IMR-90 (cell line): ENCODE measurements around the gene SLBP. TPM values are rescaled to one million over a fixed set of nuclear protein-coding genes. Genes with fewer than 3 reads are reported as not detected.

Experiments
- ATAC-seq: fragments of 200-7000 bp; cut with Tn5 transposase; 2 replicates; pipeline ENCODE4 v1.9.1; 2020; ENCODE audit warnings: low read depth, mild to moderate bottlenecking, moderate library complexity
- BruUV-seq: library from RNA; stranded (reverse); fragments of 400-500 nt; replicated peaks from 2 replicates; lab custom pipeline; 2021; lab: Mats Ljungman, UMichigan
- CTCF ChIA-PET: fragments of 300-600 bp; formaldehyde crosslinking; extraction: SDS; loops from one replicate; lab custom pipeline; 2021; ENCODE audit warnings: antibody characterized with exemption; lab: Yijun Ruan, JAX
- POLR2A ChIA-PET: fragments of 300-600 bp; sonication (Branson Sonifier 250); formaldehyde crosslinking; loops from one replicate; lab custom pipeline; 2022; ENCODE audit warnings: antibody characterized with exemption; ENCODE audit not compliant: unreplicated experiment; lab: Charles Lee
- DNase-seq: peaks from one replicate; pipeline ENCODE4 v3.0.0; 2013
- H2AFZ ChIP-seq: replicated peaks from 2 replicates; pipeline ENCODE3; 2013; ENCODE audit warnings: low read length, mild to moderate bottlenecking; ENCODE audit not compliant: poor library complexity
- H2AK5ac ChIP-seq: 2 replicates; pipeline ENCODE4 v1.6.1; 2013; ENCODE audit warnings: low read depth, low read length, inconsistent platforms
- H2AK9ac ChIP-seq: replicated peaks from 2 replicates; pipeline ENCODE3; 2013; ENCODE audit warnings: mild to moderate bottlenecking, low read depth, low read length, moderate library complexity; ENCODE audit not compliant: poor library complexity
- H2BK120ac ChIP-seq: 2 replicates; pipeline ENCODE4 v1.6.1; 2013; ENCODE audit warnings: low read depth, low read length, inconsistent platforms
- H2BK15ac ChIP-seq: 3 replicates; pipeline ENCODE4 v1.6.1; 2013; ENCODE audit warnings: low read depth, low read length, inconsistent platforms
- H2BK20ac ChIP-seq: 2 replicates; pipeline ENCODE4 v1.6.1; 2013; ENCODE audit warnings: low read depth, mild to moderate bottlenecking, inconsistent platforms, low read length, moderate library complexity
- H2BK5ac ChIP-seq: 2 replicates; pipeline ENCODE4 v1.6.1; 2013; ENCODE audit warnings: mild to moderate bottlenecking, low read depth, low read length, inconsistent platforms; ENCODE audit not compliant: poor library complexity, severe bottlenecking
- H3K14ac ChIP-seq: replicated peaks from 2 replicates; pipeline ENCODE4 v1.6.1; 2013; ENCODE audit warnings: low read depth, low read length, inconsistent platforms
- H3K18ac ChIP-seq: 2 replicates; pipeline ENCODE4 v1.6.1; 2013; ENCODE audit warnings: low read depth, low read length, control low read depth
- H3K23ac ChIP-seq: 2 replicates; pipeline ENCODE4 v1.6.1; 2013; ENCODE audit warnings: low read depth, low read length, inconsistent platforms
- H3K27ac ChIP-seq: 2 replicates; pipeline ENCODE4 v1.5.1; 2013; ENCODE audit warnings: mild to moderate bottlenecking, control low read depth, low read length; ENCODE audit not compliant: insufficient read depth
- H3K27me3 ChIP-seq: 2 replicates; pipeline ENCODE4 v1.6.1; 2013; ENCODE audit warnings: low read length; ENCODE audit not compliant: control insufficient read depth, insufficient read depth
- H3K36me3 ChIP-seq: 2 replicates; pipeline ENCODE4 v1.6.1; 2013; ENCODE audit warnings: low read length, mixed read lengths; ENCODE audit not compliant: control insufficient read depth, insufficient read depth
- H3K4ac ChIP-seq: 2 replicates; pipeline ENCODE4 v1.6.1; 2013; ENCODE audit warnings: low read depth, low read length, inconsistent platforms
- H3K4me1 ChIP-seq: 2 replicates; pipeline ENCODE4 v1.6.1; 2013; ENCODE audit warnings: low read length, mixed read lengths; ENCODE audit not compliant: control insufficient read depth, insufficient read depth
- H3K4me2 ChIP-seq: 2 replicates; pipeline ENCODE4 v1.6.1; 2013; ENCODE audit warnings: low read depth, mild to moderate bottlenecking, control low read depth, low read length, moderate library complexity
- H3K4me3 ChIP-seq: 2 replicates; pipeline ENCODE4 v1.5.1; 2013; ENCODE audit warnings: low read depth, mild to moderate bottlenecking, control low read depth, low read length, moderate library complexity; ENCODE audit not compliant: insufficient read depth
- H3K56ac ChIP-seq: 2 replicates; pipeline ENCODE4 v1.6.1; 2013; ENCODE audit warnings: low read length, inconsistent platforms; ENCODE audit not compliant: insufficient read depth; ENCODE audit errors: extremely low read depth
- H3K79me1 ChIP-seq, 2 experiments: 2 replicates each; pipeline ENCODE4 v1.6.1; 2013; ENCODE audit warnings: low read length in 2 of 2, inconsistent platforms in 1 of 2, low read depth in 1 of 2
- H3K9ac ChIP-seq: 2 replicates; pipeline ENCODE4 v1.6.1; 2013; ENCODE audit warnings: low read depth, low read length, control low read depth
- H3K9me1 ChIP-seq: 2 replicates; pipeline ENCODE4 v1.6.1; 2013; ENCODE audit warnings: low read length, inconsistent platforms; ENCODE audit not compliant: insufficient read depth
- H3K9me3 ChIP-seq: 2 replicates; pipeline ENCODE4 v1.6.1; 2013; ENCODE audit warnings: low read length; ENCODE audit not compliant: control insufficient read depth, insufficient read depth
- H4K20me1 ChIP-seq: 2 replicates; pipeline ENCODE4 v1.6.1; 2013; ENCODE audit warnings: low read length, inconsistent platforms; ENCODE audit not compliant: insufficient read depth
- H4K5ac ChIP-seq: 2 replicates; pipeline ENCODE4 v1.6.1; 2013; ENCODE audit warnings: mild to moderate bottlenecking, low read depth, low read length, control low read depth
- H4K8ac ChIP-seq, 2 experiments: 2 replicates each; pipeline ENCODE4 v1.6.1; 2013; ENCODE audit warnings: low read depth in 2 of 2, low read length in 2 of 2, control low read depth in 1 of 2, inconsistent platforms in 1 of 2
- H4K91ac ChIP-seq: 2 replicates; pipeline ENCODE4 v1.6.1; 2013; ENCODE audit warnings: low read depth, low read length, inconsistent platforms; ENCODE audit not compliant: insufficient read depth
- BHLHE40 ChIP-seq: fragments of 150-350 bp; IDR thresholded peaks from 2 replicates; pipeline ENCODE4 v1.6.1; 2016; ENCODE audit warnings: mild to moderate bottlenecking, low read depth, low read length
- CEBPB ChIP-seq: IDR thresholded peaks from 2 replicates; pipeline ENCODE4 v1.6.1; 2012; ENCODE audit warnings: low read depth, low read length, improper control_type of control experiment
- CHD1 ChIP-seq: IDR thresholded peaks from 2 replicates; pipeline ENCODE4 v1.6.1; 2012; ENCODE audit warnings: low read depth, low read length, improper control_type of control experiment
- CTCF ChIP-seq: conservative IDR thresholded peaks from 2 replicates; pipeline ENCODE4 v1.5.1; 2012; ENCODE audit warnings: mild to moderate bottlenecking, low read depth, low read length, improper control_type of control experiment
- ELK1 ChIP-seq: fragments of 150-350 bp; IDR thresholded peaks from 2 replicates; pipeline ENCODE4 v1.6.1; 2016; ENCODE audit warnings: low read depth, mild to moderate bottlenecking, low read length, moderate library complexity, borderline replicate concordance
- MAFK ChIP-seq: IDR thresholded peaks from 2 replicates; pipeline ENCODE4 v1.6.1; 2012; ENCODE audit warnings: low read depth, low read length, improper control_type of control experiment
- MAZ ChIP-seq: IDR thresholded peaks from 2 replicates; pipeline ENCODE4 v1.6.1; 2012; ENCODE audit warnings: low read depth, mild to moderate bottlenecking, low read length, improper control_type of control experiment, moderate library complexity, borderline replicate concordance
- MXI1 ChIP-seq: IDR thresholded peaks from 2 replicates; pipeline ENCODE4 v1.6.1; 2012; ENCODE audit warnings: low read depth, mild to moderate bottlenecking, low read length, moderate library complexity, borderline replicate concordance
- NFE2L2 ChIP-seq: fragments of 150-350 bp; IDR thresholded peaks from 2 replicates; pipeline ENCODE4 v1.6.1; 2016; ENCODE audit warnings: low read depth, mild to moderate bottlenecking, low read length
- POLR2A ChIP-seq: IDR thresholded peaks from 2 replicates; pipeline ENCODE4 v1.6.1; 2012; ENCODE audit warnings: mild to moderate bottlenecking, low read depth, low read length
- RAD21 ChIP-seq: IDR thresholded peaks from 2 replicates; pipeline ENCODE4 v1.6.1; 2012; ENCODE audit warnings: low read length, improper control_type of control experiment
- RCOR1 ChIP-seq: IDR thresholded peaks from 2 replicates; pipeline ENCODE4 v1.6.1; 2012; ENCODE audit warnings: mild to moderate bottlenecking, low read length, improper control_type of control experiment; ENCODE audit not compliant: insufficient replicate concordance
- RFX5 ChIP-seq: IDR thresholded peaks from 2 replicates; pipeline ENCODE4 v1.8.0; 2012; ENCODE audit warnings: low read depth, mild to moderate bottlenecking, low read length, moderate library complexity
- SMC3 ChIP-seq: fragments of 150-350 bp; IDR thresholded peaks from 2 replicates; pipeline ENCODE4 v1.6.1; 2016; ENCODE audit warnings: low read depth, mild to moderate bottlenecking, antibody characterized with exemption, low read length, moderate library complexity
- USF2 ChIP-seq: fragments of 150-350 bp; IDR thresholded peaks from 2 replicates; pipeline ENCODE4 v1.6.1; 2017; ENCODE audit warnings: mild to moderate bottlenecking, antibody characterized with exemption, low read length, low read depth
- WGBS, 2 experiments: methylation state at CpG; one replicate each; pipeline versions ENCODE4 v1.1.5 to v1.1.7; 2013; ENCODE audit warnings: missing lambda C conversion rate in 2 of 2; ENCODE audit not compliant: insufficient read length in 1 of 2; ENCODE audit errors: extremely low coverage in 2 of 2; 5-methylcytosine and 5-hydroxymethylcytosine counted together
- dilution Hi-C: fragments of 300-500 bp; cut with HindIII; formaldehyde crosslinking; loops from one replicate; pipeline ENCODE4 v1.14.3; 2018; ENCODE audit warnings: low sequenced_read_pairs; ENCODE audit not compliant: unreplicated experiment
- in situ Hi-C: fragments of 300-500 bp; cut with MboI; formaldehyde crosslinking; loops from 3 replicates; pipeline ENCODE4 v1.14.3; 2019; ENCODE audit warnings: low sequenced_read_pairs, inconsistent platforms, mixed read lengths
- intact Hi-C: fragments of 100-400 bp; cut with micrococcal nuclease; formaldehyde crosslinking; loops from 2 replicates; pipeline ENCODE4 v1.10.0; 2022
- polyA plus RNA-seq, 3 experiments: library from polyadenylated mRNA; depleted of rRNA; stranded (reverse); fragments of >200 nt; gene quantifications; 2 replicates each; pipeline ENCODE4 v1.2.3, GENCODE V29; 2012; ENCODE audit warnings: low replicate concordance in 1 of 3
- total RNA-seq: library from RNA; depleted of rRNA; stranded (reverse); fragments of >200 nt; gene quantifications from 2 replicates; pipeline ENCODE4 v1.2.3, GENCODE V29; 2012

The SLBP gene
- total and polyA plus RNA-seq, 2 of the 4 experiments (the other 2 are of a cell fraction): 64.9 to 66.1 TPM

- DNase-seq: no peak
- TF ChIP-seq SMC3 (no peak), USF2 (no peak), MAZ (no peak), RFX5 (no peak), CEBPB (no peak), RAD21 (no peak), RCOR1 (no peak), ELK1 (no peak), POLR2A (no peak), CTCF (no peak), CHD1 (no peak), MAFK (no peak), MXI1 (no peak), BHLHE40 (no peak), NFE2L2 (no peak)
Observed at GRCh38 chr4:1718095-1718850, 6.2 kb upstream of the SLBP start.

More at GRCh38 chr4:1718095-1718850, 6.2 kb upstream of the SLBP start:
- Histone ChIP-seq H3K9me1 (no peaks in the 10 kb centered on the region), H3K18ac (no peak overlapping the region), H3K4me1 (peaks cover 15% of the 10 kb centered on the region), H4K20me1 (peaks cover 8% of the 10 kb centered on the region; the same call in 1 of the 2 replicates), H3K14ac (no peak overlapping the region), H3K9ac (no peak overlapping the region), H2BK15ac (no peak overlapping the region), H4K5ac (no peak overlapping the region), H3K79me1 (peaks cover 30 to 78% of the 10 kb centered on the region in 2 experiments), H3K23ac (no peak overlapping the region), H2BK20ac (no peak overlapping the region), H3K27me3 (no peaks in the 10 kb centered on the region), H4K91ac (no peak overlapping the region), H2AK5ac (peak overlapping the region; percentile 10; the same call in 1 of the 2 replicates), H2BK5ac (no peak overlapping the region), H3K9me3 (no peaks in the 10 kb centered on the region), H3K27ac (no peak overlapping the region), H3K36me3 (peaks cover 11% of the 10 kb centered on the region), H3K4ac (no peak overlapping the region), H2BK120ac (no peak overlapping the region), H3K56ac (no peak overlapping the region), H2AK9ac (no peak overlapping the region), H2AFZ (peak overlapping the region; percentile 10), H4K8ac (no peak overlapping the region), H3K4me2 (no peak overlapping the region), H3K4me3 (no peak overlapping the region)
- ChIA-PET POLR2A (no interaction called here), CTCF (no interaction called here)
- BruUV-seq: no TSS peak
- no peak for ATAC-seq
- dilution Hi-C loops: no loop called here
- WGBS, 2 experiments: 88% methylated on average over 17 of the region's 31 CpGs; no CpG with 5 or more reads in 1 of the 2 experiments
- in situ Hi-C loops: no loop called here
- intact Hi-C loops: no loop called here
